Sigmoid colon (tissue), 7 donors: ENCODE data around the gene HNRNPD. TPM values are rescaled to one million over a fixed set of nuclear protein-coding genes. Genes with fewer than 3 reads are reported as not detected.
"Not testable (repeated sequence)": the region's sequence is repeated elsewhere in the genome, so short reads cannot be mapped to it uniquely, and the experiment has no call there.

Source experiments
- DNase-seq: peaks from one replicate; pipeline ENCODE4 v3.0.0-alpha.2; 2019
- H3K27ac ChIP-seq, 4 donors: fragments of 200-600 bp; sonication (generic); one replicate each; pipeline ENCODE4 v1.5.1; 2016 to 2019; ENCODE audit warnings: mild to moderate bottlenecking in 1 of 4
- H3K27me3 ChIP-seq, 3 donors: fragments of 200-600 bp; sonication (generic); one replicate each; pipeline ENCODE4 v1.5.1; 2019; ENCODE audit warnings: mild to moderate bottlenecking in 1 of 3
- H3K36me3 ChIP-seq, 4 donors: fragments of 200-600 bp; sonication (generic); one replicate each; pipeline ENCODE4 v1.5.1; 2016 to 2019
- H3K4me1 ChIP-seq, 4 donors: fragments of 200-600 bp; sonication (generic); one replicate each; pipeline ENCODE4 v1.5.1; 2017 to 2019
- H3K4me3 ChIP-seq, 4 donors: fragments of 200-600 bp; sonication (generic); one replicate each; pipeline ENCODE4 v1.5.1; 2017 to 2019; ENCODE audit warnings: mild to moderate bottlenecking in 2 of 4, moderate library complexity in 1 of 4
- H3K9me3 ChIP-seq, 4 donors: fragments of 200-600 bp in 3 of 4; sonication (generic) in 3 of 4; one replicate each; pipeline versions ENCODE4 v1.5.1 to v1.6.1; 2013 to 2019
- CTCF ChIP-seq, 4 experiments: fragments of 450-650 bp in 3 of 4; fragments of 200-600 bp in 1 of 4; IDR thresholded peaks; one replicate each; pipeline ENCODE4 v1.5.1; 2016 to 2019; ENCODE audit warnings: antibody characterized with exemption in 4 of 4, mild to moderate bottlenecking in 3 of 4, moderate library complexity in 2 of 4
- EP300 ChIP-seq, 4 donors: sonication (generic); formaldehyde crosslinking; IDR thresholded peaks; one replicate each; pipeline ENCODE4 v1.6.1; 2017; ENCODE audit warnings: antibody characterized with exemption in 4 of 4
- POLR2A ChIP-seq, 2 donors: fragments of 450-650 bp; IDR thresholded peaks; one replicate each; pipeline ENCODE4 v1.6.1; 2016; ENCODE audit warnings: antibody characterized with exemption in 2 of 2, mild to moderate bottlenecking in 2 of 2, moderate library complexity in 2 of 2
- POLR2AphosphoS5 ChIP-seq, 4 donors: sonication (generic); formaldehyde crosslinking; IDR thresholded peaks; one replicate each; pipeline ENCODE4 v1.6.1; 2017; ENCODE audit warnings: antibody characterized with exemption in 4 of 4
- WGBS, 2 donors: extraction: QIAGEN DNeasy Blood & Tissue Kit; methylation state at CpG; one replicate each; pipeline ENCODE4 v1.1.7; 2013; 5-methylcytosine and 5-hydroxymethylcytosine counted together
- intact Hi-C: fragments of 100-400 bp; cut with DNase I; formaldehyde crosslinking; loops from one replicate; pipeline ENCODE4 v1.15.1; 2023
- polyA plus RNA-seq, 3 donors: library from polyadenylated mRNA; stranded (reverse); fragments of 200-250 nt; gene quantifications; one replicate each; pipeline ENCODE4 v1.2.3, GENCODE V29; 2013
- total RNA-seq, 4 donors: library from RNA; depleted of rRNA; stranded (reverse); fragments of >200 nt; gene quantifications; one replicate each; pipeline ENCODE4 v1.1.0, GENCODE V29; 2016
- donor health status: healthy with polysubstance abuse.
- donor health status: Bipolar disorder and iron deficiency.
- donor health status: healthy.

Gene HNRNPD
- total and polyA plus RNA-seq, 7 donors = 64.6 to 193 (median 80.9) TPM

- H3K27ac ChIP-seq = no peak overlapping the region
- peaks cover 0 to 97% (median 93%) of the 10 kb centered on the region in 4 donors for H3K4me1 ChIP-seq
- DNase-seq = no peak
- intact Hi-C loops = no loop called here
- TF ChIP-seq CTCF (IDR thresholded peaks at IDR 0.05) = no peak
- no peak for TF ChIP-seq EP300 (IDR thresholded peaks at IDR 0.05)
- TF ChIP-seq POLR2AphosphoS5 (IDR thresholded peaks at IDR 0.05) = no peak
- TF ChIP-seq POLR2A (IDR thresholded peaks at IDR 0.05) = no peak
- H3K27me3 ChIP-seq = no peaks in the 10 kb centered on the region
- H3K9me3 ChIP-seq = no peaks in the 10 kb centered on the region
- H3K4me3 ChIP-seq = no peak overlapping the region
- 42 to 52% methylated on average over 5 of the region's 5 CpGs for WGBS, 2 donors
- peaks cover 0 to 6% (median 0%) of the 10 kb centered on the region in 4 donors for H3K36me3 ChIP-seq
These were observed 6.2 kb downstream of the HNRNPD start for GRCh38 chr4:82367438-82368097.

GRCh38 chr4:82366431-82366830 is 7.4 kb downstream of the HNRNPD start:
- peaks cover 0 to 100% (median 96%) of the 10 kb centered on the region in 4 donors for H3K4me1 ChIP-seq
- H3K27me3 ChIP-seq, H3K27ac ChIP-seq, intact Hi-C loops, H3K9me3 ChIP-seq, DNase-seq, H3K4me3 ChIP-seq, H3K36me3 ChIP-seq: not testable (repeated sequence)
- WGBS, 2 donors = 93 to 95% methylated on average over 11 of the region's 11 CpGs

GRCh38 chr4:82363896-82364487 is 9.8 kb downstream of the HNRNPD start:
- WGBS, 2 donors = 52 to 76% methylated on average over 4 of the region's 4 CpGs
- peaks cover 0 to 5% (median 0%) of the 10 kb centered on the region in 4 donors for H3K36me3 ChIP-seq
- no peak for TF ChIP-seq EP300 (IDR thresholded peaks at IDR 0.05)
- TF ChIP-seq POLR2AphosphoS5 (IDR thresholded peaks at IDR 0.05) = no peak
- TF ChIP-seq POLR2A (IDR thresholded peaks at IDR 0.05) = no peak
- TF ChIP-seq CTCF (IDR thresholded peaks at IDR 0.05) = no peak
- peaks cover 0 to 100% (median 94%) of the 10 kb centered on the region in 4 donors for H3K4me1 ChIP-seq
- intact Hi-C loops = no loop called here
- no peak overlapping the region for H3K4me3 ChIP-seq
- H3K27me3 ChIP-seq = no peaks in the 10 kb centered on the region
- no peak for DNase-seq
- H3K9me3 ChIP-seq = no peaks in the 10 kb centered on the region
- H3K27ac ChIP-seq = no peak overlapping the region

GRCh38 chr4:82362565-82362964 is 11.2 kb downstream of the HNRNPD start:
- Histone ChIP-seq H3K27me3 (no peaks in the 10 kb centered on the region), H3K4me3 (no peak overlapping the region), H3K27ac (peak overlapping the region in 1 of 4 donors; percentile 72), H3K9me3 (no peaks in the 10 kb centered on the region), H3K36me3 (peaks cover 0 to 10% (median 0%) of the 10 kb centered on the region in 4 donors), H3K4me1 (peaks cover 0 to 100% (median 91%) of the 10 kb centered on the region in 4 donors)
- intact Hi-C loops = no loop called here
- 61 to 63% methylated on average over 9 of the region's 9 CpGs for WGBS, 2 donors
- no peak for DNase-seq
- TF ChIP-seq CTCF (IDR thresholded peaks at IDR 0.05) (no peak), EP300 (IDR thresholded peaks at IDR 0.05) (no peak), POLR2A (IDR thresholded peaks at IDR 0.05) (no peak), POLR2AphosphoS5 (IDR thresholded peaks at IDR 0.05) (no peak)

- intact Hi-C loops = no loop called here
- peaks cover 0 to 82% (median 76%) of the 10 kb centered on the region in 4 donors for H3K4me1 ChIP-seq
- peaks cover 15 to 31% (median 16%) of the 10 kb centered on the region in 4 donors for H3K36me3 ChIP-seq
- H3K27ac ChIP-seq = peak overlapping the region; percentile 38 to 72 (median 56)
- TF ChIP-seq POLR2A (IDR thresholded peaks at IDR 0.05) (no peak), CTCF (IDR thresholded peaks at IDR 0.05) (peak; percentile 37 to 76 (median 58)), POLR2AphosphoS5 (IDR thresholded peaks at IDR 0.05) (no peak), EP300 (IDR thresholded peaks at IDR 0.05) (no peak)
- WGBS, 2 donors = 88% methylated on average over 4 of the region's 4 CpGs
- H3K27me3 ChIP-seq = no peaks in the 10 kb centered on the region
- H3K4me3 ChIP-seq = no peak overlapping the region
- no peak for DNase-seq
- H3K9me3 ChIP-seq = no peaks in the 10 kb centered on the region
These were observed 13.3 kb downstream of the HNRNPD start for GRCh38 chr4:82360298-82361177.
